Measurements from ENCODE around the gene LGR5. TPM values are rescaled to one million over a fixed set of nuclear protein-coding genes. Genes with fewer than 3 reads are reported as not detected.
"Not testable (repeated sequence)": the region's sequence is repeated elsewhere in the genome, so short reads cannot be mapped to it uniquely, and the experiment has no call there.

Gene LGR5
- total and polyA plus RNA-seq, 3 experiments from 2014 or later, result not detected

GRCh38 chr12:71472441-71472911 is 32.9 kb downstream of the LGR5 start:
- H3K27ac Mint-ChIP-seq, result no peak overlapping the region
- Histone ChIP-seq H3K4me1 (ENCODE audit: insufficient read depth, low read length) (no peaks in the 10 kb centered on the region), H3K27me3 (ENCODE audit: insufficient read depth, low read length, poor library complexity, severe bottlenecking) (no peaks in the 10 kb centered on the region), H3K4me3 (ENCODE audit: low read length) (no peak overlapping the region), H3K9me3 (ENCODE audit: low read length) (no peaks in the 10 kb centered on the region), H3K36me3 (ENCODE audit: insufficient read depth, low read length) (no peaks in the 10 kb centered on the region), H3K27ac (ENCODE audit: low read depth, low read length) (no peak overlapping the region)
- DNase-seq, result no peak
- H3K36me3 Mint-ChIP-seq, result no peaks in the 10 kb centered on the region
- no peak overlapping the region for H3K4me3 Mint-ChIP-seq
- no peaks in the 10 kb centered on the region for H3K4me1 Mint-ChIP-seq
- ChIA-PET CTCF (no interaction called here), POLR2A (no interaction called here)
- H3K27me3 Mint-ChIP-seq, result peaks cover 0 to 32% of the 10 kb centered on the region in 2 donors
- H3K9me3 Mint-ChIP-seq, result no peaks in the 10 kb centered on the region

DNA sequence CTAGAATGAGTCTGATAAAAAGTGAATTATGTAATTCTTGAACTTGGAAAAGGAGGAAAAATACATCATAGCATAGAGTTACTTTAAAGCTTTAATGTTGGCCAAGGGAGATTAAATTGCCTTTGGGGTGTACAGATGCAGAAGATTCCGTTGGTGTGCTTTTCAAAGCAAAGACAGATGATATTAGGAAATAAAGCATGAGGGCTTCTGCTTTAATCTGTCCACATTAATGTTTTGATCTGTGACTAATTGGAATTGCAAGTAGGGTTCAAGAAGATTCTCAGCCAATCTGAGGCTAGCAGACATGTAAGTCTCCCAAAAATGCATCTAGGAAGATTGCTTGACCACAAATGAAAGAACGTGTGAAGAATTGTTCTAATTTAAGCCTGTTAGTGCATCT is 35.2 kb downstream of the LGR5 start:
- Mint-ChIP-seq H3K9me3 (peaks cover 0 to 5% (median 0%) of the 10 kb centered on the region in 5 donors), H3K4me3 (no peak overlapping the region), H3K27me3 (peaks cover 0 to 38% of the 10 kb centered on the region in 2 donors), H3K27ac (no peak overlapping the region), H3K36me3 (no peaks in the 10 kb centered on the region), H3K4me1 (no peaks in the 10 kb centered on the region)
- no peak overlapping the region for H3K4me3 ChIP-seq (ENCODE audit: low read length)
- ChIA-PET POLR2A (no interaction called here), CTCF (no interaction called here)
- H3K4me1 ChIP-seq (ENCODE audit: insufficient read depth, low read length), result no peaks in the 10 kb centered on the region
- no peak overlapping the region for H3K27ac ChIP-seq (ENCODE audit: low read depth, low read length)
- no peak for DNase-seq
- no peaks in the 10 kb centered on the region for H3K27me3 ChIP-seq (ENCODE audit: insufficient read depth, low read length, poor library complexity, severe bottlenecking)
- no peaks in the 10 kb centered on the region for H3K36me3 ChIP-seq (ENCODE audit: insufficient read depth, low read length)
- H3K9me3 ChIP-seq (ENCODE audit: low read length), result no peaks in the 10 kb centered on the region

- no peak overlapping the region for H3K27ac Mint-ChIP-seq
- no peak for DNase-seq
- no peak overlapping the region for H3K4me3 ChIP-seq (ENCODE audit: low read length)
- no peaks in the 10 kb centered on the region for H3K9me3 ChIP-seq (ENCODE audit: low read length)
- H3K9me3 Mint-ChIP-seq, result peaks cover 0 to 5% (median 0%) of the 10 kb centered on the region in 5 donors
- peaks cover 0 to 34% of the 10 kb centered on the region in 2 donors for H3K27me3 Mint-ChIP-seq
- no peaks in the 10 kb centered on the region for H3K27me3 ChIP-seq (ENCODE audit: insufficient read depth, low read length, poor library complexity, severe bottlenecking)
- no peaks in the 10 kb centered on the region for H3K4me1 ChIP-seq (ENCODE audit: insufficient read depth, low read length)
- H3K4me1 Mint-ChIP-seq, result no peaks in the 10 kb centered on the region
- no peak overlapping the region for H3K27ac ChIP-seq (ENCODE audit: low read depth, low read length)
- POLR2A ChIA-PET, result no interaction called here
- H3K36me3 Mint-ChIP-seq, result no peaks in the 10 kb centered on the region
- CTCF ChIA-PET, result no interaction called here
- H3K4me3 Mint-ChIP-seq, result no peak overlapping the region
- no peaks in the 10 kb centered on the region for H3K36me3 ChIP-seq (ENCODE audit: insufficient read depth, low read length)
These were observed 35.7 kb downstream of the LGR5 start for GRCh38 chr12:71475280-71475679.

- POLR2A ChIA-PET, result no interaction called here
- Histone ChIP-seq H3K9me3 (ENCODE audit: low read length) (no peaks in the 10 kb centered on the region), H3K27ac (ENCODE audit: low read depth, low read length) (no peak overlapping the region), H3K27me3 (ENCODE audit: insufficient read depth, low read length, poor library complexity, severe bottlenecking) (no peaks in the 10 kb centered on the region), H3K4me3 (ENCODE audit: low read length) (no peak overlapping the region), H3K36me3 (ENCODE audit: insufficient read depth, low read length) (no peaks in the 10 kb centered on the region), H3K4me1 (ENCODE audit: insufficient read depth, low read length) (no peaks in the 10 kb centered on the region)
- DNase-seq, result no peak
- Mint-ChIP-seq H3K27ac (no peak overlapping the region), H3K36me3 (no peaks in the 10 kb centered on the region), H3K4me1 (no peaks in the 10 kb centered on the region), H3K9me3 (peaks cover 0 to 5% (median 0%) of the 10 kb centered on the region in 5 donors), H3K4me3 (no peak overlapping the region), H3K27me3 (peaks cover 0 to 30% of the 10 kb centered on the region in 2 donors)
- CTCF ChIA-PET, result no interaction called here
These were observed 36.9 kb downstream of the LGR5 start for GRCh38 chr12:71476513-71476912.

- no peak overlapping the region for H3K4me3 Mint-ChIP-seq
These were observed 38.0 kb downstream of the LGR5 start for GRCh38 chr12:71477609-71478008.

DNA sequence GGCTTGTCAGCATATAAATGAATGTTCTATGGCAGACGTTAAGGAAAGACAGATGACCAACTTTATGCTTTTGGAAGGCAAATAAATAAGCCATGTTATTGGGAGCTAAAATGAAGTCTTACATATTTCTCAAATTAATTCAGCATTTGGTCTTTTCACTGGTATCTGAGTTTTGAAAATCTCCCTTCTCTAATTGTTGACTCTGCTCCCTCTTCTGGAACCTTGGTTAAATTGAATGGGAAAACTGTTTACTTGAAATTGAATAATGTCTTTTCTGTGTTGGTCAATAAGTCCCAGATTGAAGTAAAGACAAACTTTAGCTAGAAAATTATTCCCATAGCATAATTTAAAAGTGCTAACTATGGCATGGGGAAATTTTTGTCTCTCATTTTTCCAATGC is 38.7 kb downstream of the LGR5 start:
- H3K27ac ChIP-seq (ENCODE audit: low read depth, low read length), result no peak overlapping the region
- Mint-ChIP-seq H3K27me3 (peaks cover 0 to 21% of the 10 kb centered on the region in 2 donors), H3K27ac (no peak overlapping the region), H3K4me1 (no peaks in the 10 kb centered on the region), H3K36me3 (no peaks in the 10 kb centered on the region), H3K9me3 (peaks cover 0 to 5% (median 0%) of the 10 kb centered on the region in 5 donors), H3K4me3 (no peak overlapping the region)
- CTCF ChIA-PET, result no interaction called here
- POLR2A ChIA-PET, result no interaction called here
- no peaks in the 10 kb centered on the region for H3K27me3 ChIP-seq (ENCODE audit: insufficient read depth, low read length, poor library complexity, severe bottlenecking)
- no peaks in the 10 kb centered on the region for H3K4me1 ChIP-seq (ENCODE audit: insufficient read depth, low read length)
- no peak overlapping the region for H3K4me3 ChIP-seq (ENCODE audit: low read length)
- no peaks in the 10 kb centered on the region for H3K9me3 ChIP-seq (ENCODE audit: low read length)
- DNase-seq, result no peak
- no peaks in the 10 kb centered on the region for H3K36me3 ChIP-seq (ENCODE audit: insufficient read depth, low read length)

More at GRCh38 chr12:71477609-71478008, 38.0 kb downstream of the LGR5 start:
- H3K9me3 ChIP-seq (ENCODE audit: low read length), result no peaks in the 10 kb centered on the region
- H3K36me3 ChIP-seq (ENCODE audit: insufficient read depth, low read length), result no peaks in the 10 kb centered on the region
- POLR2A ChIA-PET, result no interaction called here
- CTCF ChIA-PET, result no interaction called here
- Mint-ChIP-seq H3K27ac (no peak overlapping the region), H3K9me3 (peaks cover 0 to 5% (median 0%) of the 10 kb centered on the region in 5 donors), H3K36me3 (no peaks in the 10 kb centered on the region), H3K4me1 (no peaks in the 10 kb centered on the region), H3K27me3 (peaks cover 0 to 25% of the 10 kb centered on the region in 2 donors)
- H3K27ac ChIP-seq (ENCODE audit: low read depth, low read length), result no peak overlapping the region
- no peaks in the 10 kb centered on the region for H3K27me3 ChIP-seq (ENCODE audit: insufficient read depth, low read length, poor library complexity, severe bottlenecking)
- H3K4me1 ChIP-seq (ENCODE audit: insufficient read depth, low read length), result no peaks in the 10 kb centered on the region
- no peak overlapping the region for H3K4me3 ChIP-seq (ENCODE audit: low read length)
- no peak for DNase-seq

DNA sequence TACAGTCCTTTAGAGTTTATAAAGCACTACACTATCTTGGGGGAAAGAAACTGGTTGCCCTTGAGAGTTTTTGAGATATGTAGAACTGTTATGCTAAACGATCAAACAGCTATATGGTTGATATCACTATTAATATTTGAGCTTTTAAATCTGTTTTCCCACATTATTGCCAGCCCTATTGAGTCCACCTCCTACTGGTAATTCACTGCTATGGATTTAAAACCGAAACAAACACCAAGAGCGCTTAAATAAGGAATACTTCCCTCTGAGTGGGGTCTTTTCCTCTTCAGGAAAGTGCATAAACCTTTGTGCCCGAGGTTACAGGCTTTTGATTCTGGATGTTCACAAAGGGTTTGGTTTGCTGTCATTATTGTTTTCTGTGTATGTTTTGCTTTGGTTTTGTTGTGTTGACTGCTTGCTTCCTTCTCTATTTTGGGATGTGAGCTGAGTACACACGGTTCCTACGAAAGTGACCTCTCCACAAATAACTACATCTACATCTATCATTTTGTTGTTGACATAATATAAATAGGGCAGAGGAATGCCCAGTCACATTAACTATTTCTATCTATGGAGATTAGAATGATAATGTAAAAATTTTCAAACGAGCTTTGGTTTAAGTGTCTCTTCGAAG is 44.8 kb downstream of the LGR5 start:
- no peak overlapping the region for H3K27ac Mint-ChIP-seq
- Histone ChIP-seq H3K9me3 (ENCODE audit: low read length) (no peaks in the 10 kb centered on the region), H3K27ac (ENCODE audit: low read depth, low read length) (no peak overlapping the region), H3K36me3 (ENCODE audit: insufficient read depth, low read length) (no peaks in the 10 kb centered on the region), H3K27me3 (ENCODE audit: insufficient read depth, low read length, poor library complexity, severe bottlenecking) (no peaks in the 10 kb centered on the region), H3K4me1 (ENCODE audit: insufficient read depth, low read length) (no peaks in the 10 kb centered on the region), H3K4me3 (ENCODE audit: low read length) (no peak overlapping the region)
- DNase-seq, result no peak
- peaks cover 5 to 8% of the 10 kb centered on the region in 2 donors for H3K27me3 Mint-ChIP-seq
- no peak overlapping the region for H3K4me3 Mint-ChIP-seq
- ChIA-PET POLR2A (no interaction called here), CTCF (no interaction called here)
- peaks cover 0 to 4% (median 0%) of the 10 kb centered on the region in 5 donors for H3K9me3 Mint-ChIP-seq
- no peaks in the 10 kb centered on the region for H3K36me3 Mint-ChIP-seq
- H3K4me1 Mint-ChIP-seq, result no peaks in the 10 kb centered on the region

GRCh38 chr12:71490844-71491243 is 51.2 kb downstream of the LGR5 start:
- H3K27ac Mint-ChIP-seq, H3K9me3 Mint-ChIP-seq: not testable (repeated sequence)

More at GRCh38 chr12:71490844-71491243, 51.2 kb downstream of the LGR5 start:
- CTCF ChIA-PET; H3K36me3 Mint-ChIP-seq; H3K4me3 Mint-ChIP-seq; H3K36me3 ChIP-seq (ENCODE audit: insufficient read depth, low read length); H3K4me1 ChIP-seq (ENCODE audit: insufficient read depth, low read length); H3K9me3 ChIP-seq (ENCODE audit: low read length); H3K4me3 ChIP-seq (ENCODE audit: low read length); POLR2A ChIA-PET; H3K4me1 Mint-ChIP-seq; H3K27ac ChIP-seq (ENCODE audit: low read depth, low read length); H3K27me3 Mint-ChIP-seq; DNase-seq; H3K27me3 ChIP-seq (ENCODE audit: insufficient read depth, low read length, poor library complexity, severe bottlenecking): not testable (repeated sequence)

Measured in CD8-positive, alpha-beta memory T cell (primary cell).